Hepatocyte (in vitro differentiated cells): ENCODE data around the gene NRL. TPM values are rescaled to one million over a fixed set of nuclear protein-coding genes. Genes with fewer than 3 reads are reported as not detected.

ENCODE experiments used
- DNase-seq: peaks from one replicate; pipeline ENCODE4 v3.0.0-alpha.2; 2016; ENCODE audit warnings: low spot score
- H2AFZ ChIP-seq: fragments of 200-600 bp; sonication (generic); 2 replicates; pipeline ENCODE4 v1.6.0; 2016; ENCODE audit warnings: antibody characterized with exemption, mild to moderate bottlenecking
- H3K27ac ChIP-seq: fragments of 200-600 bp; sonication (generic); 2 replicates; pipeline ENCODE4 v1.5.1; 2016; ENCODE audit warnings: mild to moderate bottlenecking
- H3K27me3 ChIP-seq: fragments of 200-600 bp; sonication (generic); 2 replicates; pipeline ENCODE4 v1.6.1; 2016
- H3K36me3 ChIP-seq: fragments of 200-600 bp; sonication (generic); replicated peaks from 2 replicates; pipeline ENCODE4 v1.5.1; 2016; ENCODE audit warnings: low read depth; ENCODE audit not compliant: insufficient read depth
- H3K4me1 ChIP-seq: fragments of 200-600 bp; sonication (generic); 2 replicates; pipeline ENCODE4 v1.5.1; 2016; ENCODE audit warnings: mild to moderate bottlenecking, moderate library complexity; ENCODE audit not compliant: insufficient read depth
- H3K4me2 ChIP-seq: fragments of 200-600 bp; sonication (generic); 2 replicates; pipeline ENCODE4 v1.6.0; 2016
- H3K4me3 ChIP-seq: fragments of 200-600 bp; sonication (generic); 2 replicates; pipeline ENCODE4 v1.5.1; 2016; ENCODE audit warnings: mild to moderate bottlenecking
- H3K79me2 ChIP-seq: fragments of 200-600 bp; sonication (generic); 2 replicates; pipeline ENCODE4 v1.6.0; 2017; ENCODE audit warnings: mild to moderate bottlenecking
- H3K9me2 ChIP-seq: fragments of 200-600 bp; sonication (generic); replicated peaks from 2 replicates; pipeline ENCODE4 v1.6.0; 2017; ENCODE audit warnings: mild to moderate bottlenecking; ENCODE audit not compliant: insufficient read depth
- H3K9me3 ChIP-seq: fragments of 200-600 bp; sonication (generic); 2 replicates; pipeline ENCODE4 v1.5.1; 2016; ENCODE audit warnings: low read depth, mild to moderate bottlenecking
- H4K20me1 ChIP-seq: fragments of 200-600 bp; sonication (generic); 2 replicates; pipeline ENCODE4 v1.6.0; 2016; ENCODE audit warnings: mild to moderate bottlenecking; ENCODE audit not compliant: insufficient read depth, poor library complexity, severe bottlenecking
- CTCF ChIP-seq: fragments of 200-600 bp; sonication (generic); IDR thresholded peaks from 2 replicates; pipeline ENCODE4 v1.5.1; 2016; ENCODE audit warnings: antibody characterized with exemption, mild to moderate bottlenecking; ENCODE audit not compliant: poor library complexity
- EZH2 ChIP-seq: fragments of 200-600 bp; sonication (generic); IDR thresholded peaks from 2 replicates; pipeline ENCODE4 v1.6.1; 2016; ENCODE audit warnings: antibody characterized with exemption, mild to moderate bottlenecking, borderline replicate concordance
- EZH2phosphoT487 ChIP-seq: fragments of 200-600 bp; sonication (generic); IDR thresholded peaks from one replicate; pipeline ENCODE4 v1.6.1; 2018; ENCODE audit warnings: antibody characterized with exemption, mild to moderate bottlenecking, low read depth, moderate library complexity; ENCODE audit not compliant: unreplicated experiment, severe bottlenecking
- WGBS: methylation state at CpG from one replicate; pipeline ENCODE4 v1.1.6; 2016; ENCODE audit warnings: low lambda C conversion rate; ENCODE audit errors: missing lambda C conversion rate; 5-methylcytosine and 5-hydroxymethylcytosine counted together
- polyA plus RNA-seq: library from polyadenylated mRNA; unstranded; fragments of >200 nt; fragmentation: Nextera tagmentation; extraction: Ambion mirVana; gene quantifications from 2 replicates; pipeline ENCODE4 v1.2.1, GENCODE V29; 2016
- total RNA-seq: library from RNA; depleted of rRNA; stranded (reverse); fragments of >200 nt; gene quantifications from 2 replicates; pipeline ENCODE4 v1.2.3, GENCODE V29; 2014

The NRL gene
- total and polyA plus RNA-seq, 2 experiments from 2014 or later = 1.2 to 2.4 TPM

DNA sequence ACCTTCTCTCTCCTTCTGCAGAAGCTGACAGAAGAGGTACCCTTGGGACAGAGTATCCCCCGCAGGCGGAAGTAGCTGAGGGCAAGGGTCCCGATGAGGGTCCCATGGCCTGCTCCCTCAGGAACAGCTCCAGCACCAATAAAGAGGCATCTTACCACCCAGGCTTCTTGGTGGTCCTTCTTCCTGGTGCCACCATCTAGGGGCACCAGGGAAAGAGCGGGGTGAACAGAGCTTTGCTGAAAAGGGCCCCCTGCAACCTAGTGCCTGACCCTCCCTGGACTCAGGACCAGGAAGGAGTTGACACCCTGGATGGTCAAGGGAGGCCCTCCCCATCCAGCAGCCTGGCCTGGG lies 45.7 kb upstream of the NRL start:
- WGBS = 89% methylated on average over 4 of the region's 4 CpGs
- Histone ChIP-seq H3K4me2 (no peak overlapping the region), H3K9me2 (no peaks in the 10 kb centered on the region), H3K9me3 (no peaks in the 10 kb centered on the region), H4K20me1 (peaks cover 5% of the 10 kb centered on the region), H3K36me3 (no peaks in the 10 kb centered on the region), H3K27ac (peak overlapping the region; percentile 75), H3K79me2 (peaks cover 25% of the 10 kb centered on the region), H2AFZ (no peak overlapping the region), H3K4me3 (no peak overlapping the region), H3K4me1 (peaks cover 16% of the 10 kb centered on the region), H3K27me3 (no peaks in the 10 kb centered on the region)
- no peak for DNase-seq
- TF ChIP-seq CTCF (no peak), EZH2 (no peak), EZH2phosphoT487 (no peak)

DNA sequence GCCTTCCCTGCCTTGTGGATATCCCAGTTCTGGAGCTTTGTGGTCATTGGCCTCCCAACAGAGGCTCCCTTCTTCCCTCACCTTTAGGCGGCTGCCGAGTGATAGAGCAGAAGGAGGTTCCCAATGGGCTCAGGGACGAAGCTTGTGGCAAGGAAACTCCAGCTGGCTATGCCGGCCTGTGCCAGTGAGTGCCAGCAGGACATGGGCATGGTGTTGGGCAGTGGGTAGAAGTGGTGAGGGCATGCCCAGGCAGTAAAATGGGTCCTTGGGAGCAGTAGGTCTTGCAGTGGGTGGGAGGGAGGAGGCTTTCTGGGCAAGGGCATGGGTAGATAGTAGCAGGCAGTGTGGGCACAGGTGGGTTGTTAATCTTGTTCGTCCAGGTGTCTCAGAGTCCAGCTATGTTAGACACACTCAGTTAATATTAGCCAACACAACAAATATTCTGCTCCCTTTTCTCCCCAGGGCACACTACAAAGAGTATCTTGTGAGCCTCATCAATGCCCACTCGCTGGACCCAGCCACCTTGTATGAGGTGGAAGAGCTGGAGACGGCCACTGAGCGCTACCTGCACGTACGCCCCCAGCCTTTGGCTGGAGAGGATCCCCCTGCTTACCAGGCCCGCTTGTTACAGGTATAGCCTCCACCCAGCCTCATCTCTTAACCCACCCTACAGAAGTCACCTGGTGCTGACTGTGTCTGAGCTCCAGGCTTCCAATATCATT lies 45.2 kb upstream of the NRL start:
- Histone ChIP-seq H3K4me1 (peaks cover 16% of the 10 kb centered on the region), H3K36me3 (no peaks in the 10 kb centered on the region), H2AFZ (no peak overlapping the region), H3K79me2 (peaks cover 25% of the 10 kb centered on the region), H3K9me3 (no peaks in the 10 kb centered on the region), H3K4me2 (no peak overlapping the region), H3K27ac (peak overlapping the region; percentile 75), H3K9me2 (no peaks in the 10 kb centered on the region), H3K27me3 (no peaks in the 10 kb centered on the region), H4K20me1 (peaks cover 5% of the 10 kb centered on the region), H3K4me3 (no peak overlapping the region)
- 95% methylated on average over 11 of the region's 11 CpGs for WGBS
- no peak for TF ChIP-seq EZH2
- TF ChIP-seq CTCF = no peak
- no peak for TF ChIP-seq EZH2phosphoT487
- no peak for DNase-seq

- Histone ChIP-seq H3K4me1 (peaks cover 16% of the 10 kb centered on the region), H3K36me3 (no peaks in the 10 kb centered on the region), H3K9me2 (no peaks in the 10 kb centered on the region), H3K27me3 (no peaks in the 10 kb centered on the region), H3K27ac (no peak overlapping the region), H4K20me1 (no peaks in the 10 kb centered on the region), H2AFZ (no peak overlapping the region), H3K4me3 (no peak overlapping the region), H3K4me2 (no peak overlapping the region), H3K9me3 (no peaks in the 10 kb centered on the region), H3K79me2 (peaks cover 11% of the 10 kb centered on the region)
- WGBS = 93% methylated on average over 12 of the region's 12 CpGs
- TF ChIP-seq EZH2phosphoT487 (no peak), EZH2 (no peak), CTCF (no peak)
- no peak for DNase-seq
Measured at GRCh38 chr14:24157331-24157730, 42.6 kb upstream of the NRL start.

GRCh38 chr14:24156840-24157239 lies 42.1 kb upstream of the NRL start:
- Histone ChIP-seq H3K4me3 (no peak overlapping the region), H3K27me3 (no peaks in the 10 kb centered on the region), H3K9me3 (no peaks in the 10 kb centered on the region), H3K4me2 (no peak overlapping the region), H3K36me3 (no peaks in the 10 kb centered on the region), H3K9me2 (no peaks in the 10 kb centered on the region), H4K20me1 (no peaks in the 10 kb centered on the region), H3K79me2 (peaks cover 7% of the 10 kb centered on the region), H3K27ac (no peak overlapping the region), H2AFZ (no peak overlapping the region), H3K4me1 (peaks cover 11% of the 10 kb centered on the region)
- 96% methylated on average over 1 of the region's 1 CpG for WGBS
- no peak for TF ChIP-seq EZH2
- TF ChIP-seq CTCF = no peak
- TF ChIP-seq EZH2phosphoT487 = no peak
- DNase-seq = no peak
